ENCODE measurements around the gene KIFC1.

Gene KIFC1

DNA sequence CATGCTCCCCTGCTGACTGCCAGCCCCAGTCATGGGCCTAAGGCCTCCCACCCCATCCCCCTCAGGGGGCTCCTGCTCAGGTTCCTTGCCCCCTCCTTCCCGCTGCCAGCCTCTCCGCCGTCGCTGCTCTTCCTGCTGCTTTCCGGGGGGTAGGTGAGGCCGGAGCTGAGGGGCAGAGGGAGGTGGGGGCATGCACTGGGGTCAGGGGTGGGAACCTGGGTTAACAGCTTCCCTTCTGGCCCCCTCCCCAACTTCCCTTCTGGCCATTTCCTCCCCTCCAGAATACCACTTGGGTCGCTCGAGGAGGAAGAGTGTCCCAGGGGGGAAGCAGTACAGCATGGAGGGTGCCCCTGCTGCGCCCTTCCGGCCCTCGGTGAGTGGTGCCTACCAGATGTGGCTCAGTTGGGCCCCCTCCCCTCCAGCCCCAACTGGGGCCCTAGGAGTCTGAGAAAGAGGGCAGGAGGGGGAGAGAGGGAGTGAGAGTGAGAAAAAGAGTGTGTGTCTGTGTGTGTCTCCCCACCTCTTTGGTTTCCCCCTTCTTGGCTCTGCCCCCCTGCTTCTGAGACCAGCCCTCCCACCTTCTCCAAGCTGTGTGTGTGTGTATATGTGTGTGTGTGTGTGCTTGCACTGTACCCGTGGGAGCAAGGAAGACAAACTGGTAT, 40.4 kb downstream of the KIFC1 start:
- no peak for DNase-seq
- intact Hi-C loops (cut with DNase I) = no loop called here

DNA sequence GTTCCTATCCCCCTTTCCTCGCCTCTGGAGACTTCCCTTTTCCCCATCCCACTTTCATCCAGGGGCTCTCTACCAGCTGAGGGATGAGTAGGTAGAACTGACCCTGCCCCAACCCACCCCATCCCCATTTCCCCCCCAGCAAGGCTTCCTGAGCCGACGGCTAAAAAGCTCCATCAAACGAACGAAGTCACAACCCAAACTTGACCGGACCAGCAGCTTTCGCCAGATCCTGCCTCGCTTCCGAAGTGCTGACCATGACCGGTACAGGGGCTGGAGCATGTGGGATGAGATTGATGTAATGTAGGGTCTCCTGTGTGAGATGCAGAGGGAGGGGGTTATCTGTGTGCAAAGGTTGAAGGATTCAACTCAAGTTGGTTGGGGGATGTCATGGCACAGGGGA, 40.9 kb downstream of the KIFC1 start:
- intact Hi-C loops (cut with DNase I) = no loop called here
- no peak for DNase-seq

DNA sequence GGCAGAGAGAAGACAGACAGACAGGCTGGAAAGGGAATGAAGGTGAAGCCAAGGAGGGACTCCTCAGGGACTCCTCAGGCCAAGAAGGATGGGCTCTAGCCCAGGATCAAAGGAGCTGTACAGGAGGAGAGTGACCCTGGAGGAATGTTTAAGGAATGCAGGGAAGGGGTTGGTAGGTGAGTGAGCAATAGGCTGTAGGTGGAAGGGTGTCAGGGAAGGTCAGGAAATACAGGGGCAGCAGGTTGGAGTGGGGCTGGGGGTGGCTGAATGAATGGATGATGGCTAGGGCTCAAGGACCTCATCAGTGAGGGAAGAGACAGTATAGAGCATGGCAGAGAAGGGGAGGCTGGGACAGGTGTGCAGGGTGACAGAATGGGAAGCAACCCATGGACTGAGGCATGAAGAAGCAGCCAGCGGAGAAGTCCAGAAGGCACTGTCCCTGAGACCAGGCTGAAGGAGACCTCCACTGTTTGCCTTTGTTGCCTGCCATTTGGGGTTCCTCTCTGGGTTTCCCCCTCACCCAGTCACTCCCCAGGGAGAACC, 41.4 kb downstream of the KIFC1 start:
- DNase-seq = no peak
- intact Hi-C loops (cut with DNase I) = no loop called here

DNA sequence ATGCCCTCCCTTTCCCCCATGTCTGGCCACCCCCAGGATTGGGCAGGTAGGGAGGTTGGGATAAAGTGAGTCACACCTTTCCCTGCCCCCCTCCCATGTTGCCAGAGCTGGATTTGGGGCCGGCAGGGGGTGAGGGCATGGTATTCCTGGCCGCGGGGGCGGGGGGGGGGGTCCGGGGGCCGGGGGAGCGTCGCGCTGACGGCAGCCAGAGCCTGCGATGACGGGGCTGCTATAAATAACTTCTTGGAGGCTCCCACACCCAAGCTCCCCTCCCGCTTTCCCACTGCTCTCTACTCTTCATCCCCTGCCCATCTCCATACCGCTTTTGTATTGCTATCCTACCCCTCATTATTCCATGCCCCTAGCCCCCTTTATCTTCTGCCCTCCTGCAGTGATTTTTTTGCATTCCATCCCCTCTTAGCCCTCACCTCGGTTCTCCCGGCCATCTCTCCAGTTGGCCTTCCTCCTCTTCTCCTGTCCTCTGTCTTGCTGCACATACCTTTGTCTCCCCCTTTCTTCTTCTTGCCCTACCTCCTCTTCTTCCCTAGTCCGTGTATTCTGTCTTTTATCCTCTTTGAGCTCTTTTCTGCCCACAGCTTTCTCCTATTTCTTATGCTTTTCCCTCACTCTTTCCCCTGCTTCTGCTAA, 42.0 kb downstream of the KIFC1 start:
- intact Hi-C loops (cut with DNase I) = no loop called here
- peak in 3 of 42 donors; percentile 27 to 58 (median 34) for DNase-seq

DNA sequence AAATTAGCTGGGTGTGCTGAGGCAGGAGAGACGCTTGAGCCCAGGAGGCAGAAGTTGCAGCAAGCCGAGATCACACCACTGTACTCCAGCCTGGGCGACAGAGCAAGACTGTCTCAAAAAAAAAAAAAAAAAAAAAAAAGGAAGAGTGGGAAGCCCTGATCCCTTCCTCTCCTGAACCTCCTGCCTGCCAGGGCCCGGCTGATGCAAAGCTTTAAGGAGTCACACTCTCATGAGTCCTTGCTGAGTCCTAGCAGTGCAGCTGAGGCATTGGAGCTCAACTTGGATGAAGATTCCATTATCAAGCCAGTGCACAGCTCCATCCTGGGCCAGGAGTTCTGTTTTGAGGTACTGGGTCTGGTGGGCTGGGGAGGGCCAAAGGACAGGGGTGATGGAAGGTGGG, 43.3 kb downstream of the KIFC1 start:
- intact Hi-C loops (cut with DNase I) = no loop called here
- DNase-seq = no peak

DNA sequence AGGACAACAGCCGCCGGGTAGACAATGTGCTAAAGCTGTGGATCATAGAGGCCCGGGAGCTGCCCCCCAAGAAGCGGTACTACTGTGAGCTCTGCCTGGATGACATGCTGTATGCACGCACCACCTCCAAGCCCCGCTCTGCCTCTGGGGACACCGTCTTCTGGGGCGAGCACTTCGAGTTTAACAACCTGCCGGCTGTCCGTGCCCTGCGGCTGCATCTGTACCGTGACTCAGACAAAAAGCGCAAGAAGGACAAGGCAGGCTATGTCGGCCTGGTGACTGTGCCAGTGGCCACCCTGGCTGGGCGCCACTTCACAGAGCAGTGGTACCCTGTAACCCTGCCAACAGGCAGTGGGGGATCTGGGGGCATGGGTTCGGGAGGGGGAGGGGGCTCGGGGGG, 46.0 kb downstream of the KIFC1 start:
- DNase-seq = no peak
- intact Hi-C loops (cut with DNase I) = no loop called here

DNA sequence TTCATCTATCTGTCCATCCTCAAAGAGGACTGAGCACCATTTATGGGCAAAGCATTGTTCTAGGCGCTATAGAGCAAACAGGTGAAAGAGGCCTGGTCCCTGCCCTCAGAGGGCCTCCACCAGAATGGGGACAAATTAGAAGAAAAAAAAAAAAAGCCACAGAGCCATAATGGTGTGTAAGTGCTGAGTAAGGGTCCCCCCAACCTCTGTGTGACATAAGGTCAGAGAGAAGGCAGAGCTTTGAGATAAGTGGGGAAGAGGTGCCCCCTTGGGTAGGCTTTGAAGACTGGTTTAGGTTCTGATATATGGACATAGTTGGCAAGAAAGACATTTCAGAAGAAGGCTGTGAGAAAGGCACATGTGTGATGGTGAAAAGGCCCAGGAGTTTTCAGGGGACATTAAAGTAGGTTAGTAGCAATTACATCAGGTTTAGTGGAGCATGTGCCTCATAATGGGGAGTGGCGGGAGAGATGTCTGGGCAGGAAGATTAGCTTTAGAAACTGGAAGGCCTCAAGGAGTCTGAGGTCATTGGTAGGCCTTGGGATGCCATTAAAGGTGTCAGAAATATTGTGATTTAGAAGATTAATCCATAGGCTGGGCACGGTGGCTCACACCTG, 47.5 kb downstream of the KIFC1 start:
- intact Hi-C loops (cut with DNase I) = no loop called here
- no peak for DNase-seq

DNA sequence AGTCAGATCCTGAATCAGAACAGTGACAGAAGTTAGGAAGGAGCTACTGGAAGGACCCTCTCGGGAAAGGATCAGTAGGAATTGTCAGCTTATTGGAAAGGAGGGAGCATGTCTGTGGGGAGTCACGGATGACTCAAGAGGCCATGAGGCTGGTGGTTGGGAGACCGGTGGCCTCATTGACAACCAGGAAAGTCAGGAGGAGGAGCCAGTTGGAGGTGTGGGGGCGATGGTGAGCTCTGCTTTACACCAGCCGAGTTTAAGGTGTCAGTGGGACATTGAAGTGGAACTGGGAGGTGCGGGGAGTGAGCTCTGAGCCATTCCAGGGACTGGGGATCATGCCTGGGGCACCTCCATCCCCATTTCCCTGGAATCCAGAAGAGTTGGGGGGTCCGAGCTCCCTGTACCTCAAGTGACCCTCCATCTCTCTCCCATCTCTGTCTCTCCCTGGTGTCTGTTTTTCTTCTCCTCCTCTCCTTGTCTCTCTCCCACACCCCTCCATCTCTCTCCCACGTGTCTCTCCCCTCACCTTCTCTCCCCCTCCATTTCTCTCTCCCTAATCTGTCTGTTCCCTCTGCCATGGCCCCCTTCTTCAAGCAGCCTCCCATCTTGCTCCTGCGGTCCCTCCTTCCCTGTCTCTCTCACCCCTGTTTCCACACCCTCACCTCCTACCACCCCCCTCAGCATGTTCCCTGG, 48.5 kb downstream of the KIFC1 start:
- intact Hi-C loops (cut with DNase I) = no loop called here
- peak in 37 of 42 donors; percentile 35 to 91 (median 69) for DNase-seq

DNA sequence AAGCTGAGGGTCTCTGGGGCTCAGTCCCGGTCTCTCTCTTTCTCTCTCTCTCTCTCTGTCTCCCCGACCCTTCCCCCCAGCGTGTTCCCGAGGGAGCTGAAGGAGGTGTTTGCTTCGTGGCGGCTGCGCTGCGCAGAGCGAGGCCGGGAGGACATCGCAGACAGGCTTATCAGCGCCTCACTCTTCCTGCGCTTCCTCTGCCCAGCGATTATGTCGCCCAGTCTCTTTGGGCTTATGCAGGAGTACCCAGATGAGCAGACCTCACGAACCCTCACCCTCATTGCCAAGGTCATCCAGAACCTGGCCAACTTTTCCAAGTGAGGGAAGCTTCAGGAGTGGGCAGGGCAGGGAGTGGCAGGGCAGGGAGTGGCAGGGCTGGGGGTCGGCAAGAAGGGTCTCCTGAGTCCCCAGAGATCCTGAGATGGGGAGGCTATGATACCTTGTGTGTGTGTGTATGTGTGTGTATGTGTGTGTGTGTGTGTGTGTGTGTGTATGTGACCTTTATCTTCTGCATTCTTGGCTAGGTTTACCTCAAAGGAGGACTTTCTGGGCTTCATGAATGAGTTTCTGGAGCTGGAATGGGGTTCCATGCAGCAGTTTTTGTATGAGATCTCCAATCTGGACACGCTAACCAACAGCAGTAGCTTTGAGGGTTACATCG, 49.2 kb downstream of the KIFC1 start:
- intact Hi-C loops (cut with DNase I) = no loop called here
- DNase-seq = no peak

DNA sequence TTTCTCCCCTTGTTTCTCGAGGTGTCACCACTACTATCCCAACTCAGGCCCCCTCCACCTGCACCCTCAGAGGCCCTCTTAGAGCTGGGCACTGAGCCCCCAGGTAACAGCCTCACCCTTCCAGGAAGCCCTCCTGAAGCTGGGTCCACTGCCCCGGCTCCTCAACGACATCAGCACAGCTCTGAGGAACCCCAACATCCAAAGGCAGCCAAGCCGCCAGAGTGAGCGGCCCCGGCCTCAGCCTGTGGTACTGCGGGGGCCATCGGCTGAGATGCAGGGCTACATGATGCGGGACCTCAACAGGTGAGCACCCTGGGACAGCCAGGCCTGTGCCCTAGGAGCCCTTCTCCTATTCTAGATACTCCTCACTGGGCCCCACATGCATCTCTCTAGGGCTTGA, 49.8 kb downstream of the KIFC1 start:
- intact Hi-C loops (cut with DNase I) = no loop called here
- DNase-seq = no peak

DNA sequence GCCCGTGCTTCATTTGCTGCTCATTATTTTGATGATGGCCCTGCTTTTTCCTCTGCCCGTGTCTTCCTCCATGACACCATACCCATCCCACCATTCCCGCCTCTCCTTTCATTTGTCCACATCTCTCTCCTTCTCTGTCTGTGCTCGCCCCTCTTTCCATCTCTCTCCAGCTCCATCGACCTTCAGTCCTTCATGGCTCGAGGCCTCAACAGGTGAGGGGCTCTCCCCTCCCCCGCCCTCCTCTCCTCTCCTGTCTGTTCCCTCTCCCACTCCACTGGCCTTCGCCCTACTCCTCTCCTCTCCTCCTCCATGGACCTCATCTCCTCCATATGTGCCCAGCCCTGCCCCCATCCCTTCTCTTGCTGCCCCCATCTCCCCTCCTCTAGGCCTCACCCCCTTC, 50.7 kb downstream of the KIFC1 start:
- no peak for DNase-seq
- intact Hi-C loops (cut with DNase I) = no loop called here

DNA sequence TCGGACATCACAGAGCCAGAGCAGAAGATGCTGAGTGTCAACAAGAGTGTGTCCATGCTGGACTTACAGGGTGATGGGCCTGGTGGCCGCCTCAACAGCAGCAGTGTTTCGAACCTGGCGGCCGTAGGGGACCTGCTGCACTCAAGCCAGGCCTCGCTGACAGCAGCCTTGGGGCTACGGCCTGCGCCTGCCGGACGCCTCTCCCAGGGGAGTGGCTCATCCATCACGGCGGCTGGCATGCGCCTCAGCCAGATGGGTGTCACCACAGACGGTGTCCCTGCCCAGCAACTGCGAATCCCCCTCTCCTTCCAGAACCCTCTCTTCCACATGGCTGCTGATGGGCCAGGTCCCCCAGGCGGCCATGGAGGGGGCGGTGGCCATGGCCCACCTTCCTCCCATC, 51.4 kb downstream of the KIFC1 start:
- DNase-seq = no peak
- intact Hi-C loops (cut with DNase I) = no loop called here

DNA sequence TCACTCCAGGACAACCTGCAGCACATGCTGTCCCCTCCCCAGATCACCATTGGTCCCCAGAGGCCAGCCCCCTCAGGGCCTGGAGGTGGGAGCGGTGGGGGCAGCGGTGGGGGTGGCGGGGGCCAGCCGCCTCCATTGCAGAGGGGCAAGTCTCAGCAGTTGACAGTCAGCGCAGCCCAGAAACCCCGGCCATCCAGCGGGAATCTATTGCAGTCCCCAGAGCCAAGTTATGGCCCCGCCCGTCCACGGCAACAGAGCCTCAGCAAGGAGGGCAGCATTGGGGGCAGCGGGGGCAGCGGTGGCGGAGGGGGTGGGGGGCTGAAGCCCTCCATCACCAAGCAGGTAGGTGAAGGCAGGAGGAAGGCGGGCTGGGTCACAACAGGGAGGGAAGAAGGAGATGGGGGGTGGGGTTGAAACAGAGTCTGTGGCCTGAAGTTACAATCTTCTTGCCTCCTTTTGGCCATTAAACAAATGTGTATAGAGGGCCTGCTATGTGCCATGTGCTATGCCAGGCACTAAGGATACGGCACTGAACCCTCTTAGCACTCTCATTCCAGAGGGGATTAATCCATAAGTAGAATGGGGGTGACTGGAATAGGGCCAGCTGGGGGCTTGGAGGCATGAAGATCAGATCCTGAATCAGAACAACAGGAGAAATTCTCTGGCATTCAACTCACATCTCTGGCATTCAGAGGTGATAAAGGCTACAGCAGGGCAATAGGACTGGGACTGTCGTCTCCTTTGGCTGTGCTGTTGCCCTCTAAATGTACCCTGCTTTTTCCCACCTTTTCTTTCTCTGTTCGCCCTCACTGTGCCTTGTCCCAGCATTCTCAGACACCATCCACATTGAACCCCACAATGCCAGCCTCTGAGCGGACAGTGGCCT, 52.2 kb downstream of the KIFC1 start:
- no peak for DNase-seq
- intact Hi-C loops (cut with DNase I) = no loop called here

DNA sequence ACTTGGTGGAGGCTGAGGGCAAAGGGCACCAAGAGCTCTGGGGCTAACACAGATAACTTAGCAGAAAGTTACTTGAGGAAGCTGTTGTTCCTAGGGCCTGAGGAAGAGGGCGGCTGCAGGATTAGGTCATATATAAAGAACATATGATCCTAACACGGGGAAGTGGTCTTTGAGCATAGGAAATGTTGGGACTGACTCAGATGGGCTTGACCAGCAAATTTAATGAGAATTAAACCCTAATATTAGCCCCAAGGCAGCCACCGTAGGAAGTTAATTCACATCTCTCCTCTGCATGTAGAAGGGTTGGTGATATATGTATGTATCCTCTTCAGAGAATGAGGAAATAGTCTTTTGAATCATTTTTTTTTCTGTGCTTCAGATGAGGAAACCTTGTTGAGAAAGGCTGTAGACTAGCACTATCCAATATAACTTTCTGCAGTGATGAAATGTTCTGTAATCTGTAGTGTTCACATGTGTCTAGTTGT, 53.5 kb downstream of the KIFC1 start:
- intact Hi-C loops (cut with DNase I) = no loop called here
- DNase-seq = no peak

DNA sequence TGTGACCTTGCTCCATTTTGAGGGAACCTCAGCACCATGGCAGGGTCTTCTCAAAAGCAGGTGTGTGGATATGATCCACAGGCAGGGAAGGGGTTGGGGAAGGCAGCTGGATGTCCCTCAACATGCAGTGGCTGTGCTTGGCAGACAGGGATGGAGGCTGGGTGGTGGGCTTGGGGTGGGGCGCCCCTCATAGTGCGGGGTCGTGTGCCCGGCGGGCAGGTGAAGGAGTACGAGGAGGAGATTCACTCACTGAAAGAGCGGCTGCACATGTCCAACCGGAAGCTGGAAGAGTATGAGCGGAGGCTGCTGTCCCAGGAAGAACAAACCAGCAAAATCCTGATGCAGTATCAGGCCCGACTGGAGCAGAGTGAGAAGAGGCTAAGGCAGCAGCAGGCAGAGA, 54.7 kb downstream of the KIFC1 start:
- no peak for DNase-seq
- intact Hi-C loops (cut with DNase I) = no loop called here

DNA sequence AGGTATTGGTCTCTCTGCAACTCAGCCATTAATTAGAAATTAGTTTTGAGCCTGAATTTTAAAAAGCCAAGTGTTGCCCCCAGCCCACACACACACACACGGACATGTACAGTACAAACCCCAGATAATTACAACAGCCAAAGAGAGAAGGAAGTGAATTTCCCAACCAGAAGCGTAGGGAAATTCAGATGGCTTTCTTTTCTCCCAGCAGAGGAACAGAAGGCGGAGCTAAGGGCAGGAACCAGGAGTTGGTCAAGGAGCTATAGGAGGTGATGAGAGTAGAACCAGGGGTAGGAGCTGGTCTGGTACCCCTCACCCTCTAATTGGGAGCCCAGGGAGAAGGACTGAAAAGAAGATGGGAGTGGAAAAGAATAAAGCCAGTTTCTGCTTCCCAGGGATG, 58.8 kb downstream of the KIFC1 start:
- intact Hi-C loops (cut with DNase I) = loop anchor here (10.0 kb wide), 1 partner anchor 124 kb away; no protein-coding TSS in a partner anchor
- no peak for DNase-seq

DNA sequence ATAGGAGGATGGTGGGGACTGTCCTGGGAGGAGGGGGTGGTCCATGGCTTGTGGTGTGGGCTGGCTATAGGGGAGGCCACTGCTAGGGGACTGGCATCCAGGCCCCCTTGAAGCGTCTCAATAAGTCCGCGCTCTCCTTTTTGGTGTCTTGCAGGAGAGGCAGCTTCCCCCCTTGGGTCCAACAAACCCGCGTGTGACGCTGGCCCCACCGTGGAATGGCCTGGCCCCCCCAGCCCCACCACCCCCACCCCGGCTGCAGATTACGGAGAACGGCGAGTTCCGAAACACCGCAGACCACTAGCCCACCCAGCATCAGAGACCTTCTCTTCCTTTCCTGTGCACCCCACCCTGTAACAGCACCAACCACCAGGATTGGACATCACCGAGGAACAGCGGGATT, 60.0 kb downstream of the KIFC1 start:
- intact Hi-C loops (cut with DNase I) = loop anchor here (10.0 kb wide), 1 partner anchor 123 kb away; no protein-coding TSS in a partner anchor
- DNase-seq = no peak

DNA sequence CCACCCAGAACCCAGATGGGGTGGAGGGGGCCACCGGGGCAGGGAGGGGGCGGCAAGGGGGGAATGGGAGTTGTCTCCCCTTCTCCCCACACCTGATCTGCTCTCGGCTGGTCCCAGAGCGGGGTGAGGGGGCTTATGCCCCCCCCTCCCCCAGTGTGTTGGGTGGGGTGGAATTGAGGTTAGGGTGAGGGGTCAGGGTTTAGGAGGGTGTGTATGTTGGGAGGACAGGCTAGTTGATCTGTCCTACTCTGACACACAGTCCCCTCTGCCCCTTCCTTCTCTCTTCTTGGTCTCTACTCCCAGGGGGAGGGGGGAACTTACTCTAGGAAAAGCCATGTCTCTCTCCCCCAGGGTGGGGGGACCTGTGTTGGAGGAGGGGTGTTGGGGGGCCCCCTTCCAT, 60.9 kb downstream of the KIFC1 start:
- intact Hi-C loops (cut with DNase I) = loop anchor here (10.0 kb wide), 1 partner anchor 122 kb away; no protein-coding TSS in a partner anchor
- DNase-seq = no peak
